Testis (tissue), 3 donors: Measurements from ENCODE around the gene AFF1. TPM values are rescaled to one million over a fixed set of nuclear protein-coding genes. Genes with fewer than 3 reads are reported as not detected.

Experiments
- DNase-seq: peaks from one replicate; pipeline ENCODE4 v3.0.0-alpha.2; 2019
- H3K27ac ChIP-seq, 2 donors: fragments of 200-600 bp; sonication (generic); one replicate each; pipeline ENCODE4 v1.5.1; 2019
- H3K27me3 ChIP-seq: fragments of 200-600 bp; sonication (generic); one replicate; pipeline ENCODE4 v1.5.1; 2019
- H3K36me3 ChIP-seq: fragments of 200-600 bp; sonication (generic); one replicate; pipeline ENCODE4 v1.5.1; 2017; ENCODE audit warnings: low read depth; ENCODE audit errors: missing control alignments
- H3K4me1 ChIP-seq: fragments of 200-600 bp; sonication (generic); one replicate; pipeline ENCODE4 v1.5.1; 2019
- H3K4me3 ChIP-seq, 2 donors: fragments of 200-600 bp; sonication (generic); one replicate each; pipeline ENCODE4 v1.5.1; 2017 to 2019
- H3K9me3 ChIP-seq: fragments of 200-600 bp; sonication (generic); one replicate; pipeline ENCODE4 v1.5.1; 2017
- POLR2A ChIP-seq: fragments of 450-650 bp; IDR thresholded peaks from one replicate; pipeline ENCODE4 v1.6.1; 2017; ENCODE audit warnings: antibody characterized with exemption, mild to moderate bottlenecking, moderate library complexity
- WGBS, 2 donors: methylation state at CpG; one replicate each; pipeline ENCODE4 v1.1.5; 2018; 5-methylcytosine and 5-hydroxymethylcytosine counted together
- intact Hi-C: fragments of 100-400 bp; cut with DNase I; formaldehyde crosslinking; loops from one replicate; pipeline ENCODE4 v1.15.1; 2023; ENCODE audit warnings: low total_unique reads
- polyA plus RNA-seq: library from polyadenylated mRNA; stranded (reverse); fragments of 350-450 nt; fragmentation: Illumina TruSeq; extraction: RNeasy Lipid Tissue Mini Kit (QIAGEN cat#74804); gene quantifications from one replicate; pipeline ENCODE4 v1.2.3, GENCODE V29; 2014; ENCODE audit warnings: low read depth, low replicate concordance; ENCODE audit not compliant: insufficient read depth
- total RNA-seq, 2 donors: library from RNA; depleted of rRNA; stranded (reverse); fragments of >200 nt; gene quantifications; one replicate each; pipeline ENCODE4 v1.2.3, GENCODE V29; 2016
- TF ChIP-seq, protein P1 (sequence below), 3 experiments: fragments of 450-650 bp in 2 of 3; fragments of 200-600 bp in 1 of 3; sonication (generic) in 1 of 3; IDR thresholded peaks; one replicate each; pipeline ENCODE4 v1.5.1; 2016 to 2019; ENCODE audit warnings: antibody characterized with exemption in 3 of 3, mild to moderate bottlenecking in 2 of 3, moderate library complexity in 1 of 3

The AFF1 gene
- total and polyA plus RNA-seq, 3 donors from 2014 or later: 15.8 to 56.8 (median 53.6) TPM

GRCh38 chr4:87006676-87007527, 72.1 kb downstream of the AFF1 start:
- no peaks in the 10 kb centered on the region for H3K27me3 ChIP-seq
- WGBS, 2 donors: 0 to 1% methylated on average over 14 to 49 of the region's 82 CpGs
- H3K27ac ChIP-seq: peak overlapping the region; percentile 92 to 95
- peak; percentile 95 for DNase-seq
- H3K9me3 ChIP-seq: no peaks in the 10 kb centered on the region
- peak overlapping the region; percentile 81 to 88 for H3K4me3 ChIP-seq
- peaks cover 23% of the 10 kb centered on the region for H3K4me1 ChIP-seq
- intact Hi-C loops: loop anchor here (10.0 kb wide), 1 partner anchor 72 kb away; the partner anchor contains the start of gene AFF1
- H3K36me3 ChIP-seq: no peaks in the 10 kb centered on the region
- peak; percentile 37 for TF ChIP-seq POLR2A
- TF ChIP-seq, protein P1, sequence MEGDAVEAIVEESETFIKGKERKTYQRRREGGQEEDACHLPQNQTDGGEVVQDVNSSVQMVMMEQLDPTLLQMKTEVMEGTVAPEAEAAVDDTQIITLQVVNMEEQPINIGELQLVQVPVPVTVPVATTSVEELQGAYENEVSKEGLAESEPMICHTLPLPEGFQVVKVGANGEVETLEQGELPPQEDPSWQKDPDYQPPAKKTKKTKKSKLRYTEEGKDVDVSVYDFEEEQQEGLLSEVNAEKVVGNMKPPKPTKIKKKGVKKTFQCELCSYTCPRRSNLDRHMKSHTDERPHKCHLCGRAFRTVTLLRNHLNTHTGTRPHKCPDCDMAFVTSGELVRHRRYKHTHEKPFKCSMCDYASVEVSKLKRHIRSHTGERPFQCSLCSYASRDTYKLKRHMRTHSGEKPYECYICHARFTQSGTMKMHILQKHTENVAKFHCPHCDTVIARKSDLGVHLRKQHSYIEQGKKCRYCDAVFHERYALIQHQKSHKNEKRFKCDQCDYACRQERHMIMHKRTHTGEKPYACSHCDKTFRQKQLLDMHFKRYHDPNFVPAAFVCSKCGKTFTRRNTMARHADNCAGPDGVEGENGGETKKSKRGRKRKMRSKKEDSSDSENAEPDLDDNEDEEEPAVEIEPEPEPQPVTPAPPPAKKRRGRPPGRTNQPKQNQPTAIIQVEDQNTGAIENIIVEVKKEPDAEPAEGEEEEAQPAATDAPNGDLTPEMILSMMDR (IDR thresholded peaks at IDR 0.05): peak in 2 of 3 experiments; percentile 13 to 35

GRCh38 chr4:87007528-87008446, 73.0 kb downstream of the AFF1 start:
- intact Hi-C loops: loop anchor here (10.0 kb wide), 1 partner anchor 73 kb away; the partner anchor contains the start of gene AFF1

DNA sequence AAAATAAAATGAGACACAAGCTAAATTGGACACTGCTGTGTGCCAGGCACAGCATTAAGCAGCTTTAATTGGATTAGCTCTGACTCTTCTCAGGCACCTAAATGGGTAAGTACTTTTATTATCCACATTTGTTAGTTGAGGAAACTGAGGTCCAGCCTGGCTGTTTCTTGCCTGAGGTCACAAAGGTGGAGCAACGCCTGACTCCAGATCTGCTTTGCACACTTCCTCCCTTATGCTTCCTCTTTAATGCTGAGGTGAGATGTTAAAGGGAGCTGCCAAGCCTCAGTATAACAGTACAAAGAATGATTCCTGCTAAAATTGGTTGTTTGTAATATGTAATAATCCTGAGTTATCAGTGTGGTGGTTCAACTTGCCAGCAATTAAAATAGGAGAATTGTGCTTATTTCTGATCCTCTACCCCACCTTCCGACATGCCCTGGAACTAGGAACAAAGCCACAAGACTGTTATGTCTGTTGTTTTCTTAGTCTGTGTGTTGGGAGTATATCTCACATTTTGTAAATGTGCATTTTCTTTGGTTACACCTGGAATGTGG, 74.4 kb downstream of the AFF1 start:
- intact Hi-C loops: loop anchor here (10.0 kb wide), 1 partner anchor 74 kb away; the partner anchor contains the start of gene AFF1
- peaks cover 26% of the 10 kb centered on the region for H3K4me1 ChIP-seq
- no peak for DNase-seq
- no peaks in the 10 kb centered on the region for H3K36me3 ChIP-seq
- H3K27me3 ChIP-seq: no peaks in the 10 kb centered on the region
- TF ChIP-seq POLR2A: no peak
- H3K27ac ChIP-seq: peak overlapping the region; percentile 2 to 95
- 31 to 50% methylated on average over 2 of the region's 2 CpGs for WGBS, 2 donors
- no peaks in the 10 kb centered on the region for H3K9me3 ChIP-seq
- H3K4me3 ChIP-seq: peak overlapping the region in 1 of 2 donors; percentile 88

More at GRCh38 chr4:87007528-87008446, 73.0 kb downstream of the AFF1 start:
- H3K9me3 ChIP-seq: no peaks in the 10 kb centered on the region
- no peaks in the 10 kb centered on the region for H3K27me3 ChIP-seq
- H3K4me1 ChIP-seq: peaks cover 23% of the 10 kb centered on the region
- TF ChIP-seq, protein P1 (IDR thresholded peaks at IDR 0.05): no peak
- TF ChIP-seq POLR2A: no peak
- no peaks in the 10 kb centered on the region for H3K36me3 ChIP-seq
- H3K27ac ChIP-seq: peak overlapping the region; percentile 92 to 95
- WGBS, 2 donors: 1 to 2% methylated on average over 22 of the region's 22 CpGs
- peak overlapping the region; percentile 81 to 88 for H3K4me3 ChIP-seq
- DNase-seq: peak; percentile 83

DNA sequence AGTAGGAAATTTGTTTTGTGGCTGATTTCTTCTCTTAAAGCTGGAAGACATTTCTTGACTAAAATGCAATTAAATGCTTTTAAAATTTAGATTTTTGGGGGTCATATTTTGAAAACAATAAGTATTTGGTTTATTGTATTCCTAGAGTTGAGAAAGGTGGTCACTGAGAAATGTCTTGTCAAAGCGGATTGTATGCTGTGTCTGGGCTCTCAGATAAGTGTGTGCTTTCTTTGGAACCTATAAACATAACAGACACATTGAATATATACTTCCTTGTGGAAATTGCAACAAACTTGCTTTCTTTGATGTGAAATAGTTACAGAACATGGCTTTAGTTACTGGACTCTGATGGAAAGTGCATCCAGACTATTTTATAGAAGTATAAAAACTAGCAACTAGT, 75.4 kb downstream of the AFF1 start:
- H3K4me1 ChIP-seq: peaks cover 30% of the 10 kb centered on the region
- H3K4me3 ChIP-seq: no peak overlapping the region
- intact Hi-C loops: no loop called here
- H3K27me3 ChIP-seq: no peaks in the 10 kb centered on the region
- no peak for TF ChIP-seq POLR2A
- TF ChIP-seq, protein P1 (IDR thresholded peaks at IDR 0.05): no peak
- no peaks in the 10 kb centered on the region for H3K36me3 ChIP-seq
- WGBS, 2 donors: 41 to 69% methylated on average over 1 of the region's 1 CpG
- no peaks in the 10 kb centered on the region for H3K9me3 ChIP-seq
- no peak for DNase-seq
- H3K27ac ChIP-seq: no peak overlapping the region
